Measurements from ENCODE around the gene ATP8B1. TPM values are rescaled to one million over a fixed set of nuclear protein-coding genes. Genes with fewer than 3 reads are reported as not detected.

Gene ATP8B1
- total RNA-seq, 1 experiment from 2014 or later, result 15.9 TPM

GRCh38 chr18:57677262-57678211 lies 125.6 kb downstream of the ATP8B1 start:
- BruUV-seq (replicated peaks), result no TSS peak
- ChIA-PET CTCF (no interaction called here), RAD21 (ENCODE audit: low non-redundant PET in 1 of 2, low total read pairs in 2 of 2, uncharacterized antibody in 2 of 2, unreplicated experiment in 2 of 2) (no interaction called here), POLR2A (no interaction called here)
- intact Hi-C loops (cut with micrococcal nuclease), result no loop called here
- no peak for TF ChIP-seq FOSL1 (IDR thresholded peaks at IDR 0.05; ENCODE audit: low read depth)
- no peak for TF ChIP-seq ZNF274 (IDR thresholded peaks at IDR 0.05; ENCODE audit: low read depth, low read length)
- TF ChIP-seq EGR1 (IDR thresholded peaks at IDR 0.05; ENCODE audit: low read depth), result no peak
- no peak overlapping the region for H3K4me3 ChIP-seq (replicated peaks in 1 of 2; ENCODE audit: low read depth in 1 of 2, low read length in 2 of 2)
- H3K36me3 ChIP-seq (ENCODE audit: control insufficient read depth in 1 of 2, insufficient read depth in 2 of 2, low read length in 2 of 2), result 0 out of 4 replicates have a peak, but pooled peaks cover 0 to 5% of the 10 kb centered on the region in 2 experiments
- H3K4me2 ChIP-seq (ENCODE audit: low read length), result no peak overlapping the region
- no peaks in the 10 kb centered on the region for H3K9me3 ChIP-seq (ENCODE audit: control insufficient read depth in 1 of 2, insufficient read depth in 1 of 2, low read depth in 1 of 2, low read length in 2 of 2)
- no peak overlapping the region for H3K9ac ChIP-seq (ENCODE audit: low read length)
- no peak overlapping the region for H2AFZ ChIP-seq (ENCODE audit: low read depth, low read length, poor library complexity, severe bottlenecking)
- DNase-seq (ENCODE audit: low read depth, low spot score), result no peak
- no peak for ATAC-seq
- no peaks in the 10 kb centered on the region for H3K27me3 ChIP-seq (ENCODE audit: insufficient read depth, low read length)
- H3K9me2 ChIP-seq (ENCODE audit: insufficient read depth), result no peaks in the 10 kb centered on the region
- no peaks in the 10 kb centered on the region for H4K20me1 ChIP-seq (ENCODE audit: insufficient read depth)
- H3K27ac ChIP-seq (ENCODE audit: low read depth, low read length), result no peak overlapping the region
- H3K4me1 ChIP-seq (ENCODE audit: control insufficient read depth in 1 of 2, insufficient read depth in 2 of 2, low read length in 2 of 2), result no peaks in the 10 kb centered on the region
- H3K79me2 ChIP-seq (ENCODE audit: insufficient read depth, low read length), result no peaks in the 10 kb centered on the region

DNA sequence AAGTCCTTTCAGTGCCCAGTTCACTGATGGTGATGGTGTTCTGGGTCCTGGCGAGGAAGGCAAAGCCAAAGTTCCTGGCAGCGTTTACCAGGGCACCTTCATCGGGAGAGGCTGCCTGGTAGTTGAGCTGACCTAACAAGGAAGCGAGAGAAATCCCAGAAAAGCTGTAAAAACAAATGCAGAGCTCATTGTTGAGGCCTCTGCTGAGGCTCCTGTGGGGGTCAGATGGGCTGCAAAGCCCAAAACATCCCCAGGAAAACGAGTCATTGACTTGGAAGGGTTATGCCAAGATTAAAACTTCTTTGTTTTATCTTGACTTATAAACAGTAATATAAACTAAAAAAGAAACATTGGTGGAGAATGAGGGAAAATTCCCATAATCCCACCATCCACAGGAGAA lies 128.2 kb downstream of the ATP8B1 start:
- POLR2A ChIA-PET, result no interaction called here

More for the DNA sequence above, 128.2 kb downstream of the ATP8B1 start:
- no peaks in the 10 kb centered on the region for H3K4me1 ChIP-seq (ENCODE audit: control insufficient read depth in 1 of 2, insufficient read depth in 2 of 2, low read length in 2 of 2)
- H3K4me2 ChIP-seq (ENCODE audit: low read length), result no peak overlapping the region
- TF ChIP-seq, protein P1, sequence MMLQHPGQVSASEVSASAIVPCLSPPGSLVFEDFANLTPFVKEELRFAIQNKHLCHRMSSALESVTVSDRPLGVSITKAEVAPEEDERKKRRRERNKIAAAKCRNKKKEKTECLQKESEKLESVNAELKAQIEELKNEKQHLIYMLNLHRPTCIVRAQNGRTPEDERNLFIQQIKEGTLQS (IDR thresholded peaks at IDR 0.05), result no peak
- TF ChIP-seq FOSL1 (IDR thresholded peaks at IDR 0.05; ENCODE audit: low read depth), result no peak
- TF ChIP-seq POLR2AphosphoS5 (IDR thresholded peaks at IDR 0.05; ENCODE audit: low read depth, low read length), result no peak
- no peaks in the 10 kb centered on the region for H3K9me2 ChIP-seq (ENCODE audit: insufficient read depth)
- H2AFZ ChIP-seq (ENCODE audit: low read depth, low read length, poor library complexity, severe bottlenecking), result no peak overlapping the region
- H4K20me1 ChIP-seq (ENCODE audit: insufficient read depth), result no peaks in the 10 kb centered on the region
- peaks cover 0 to 9% of the 10 kb centered on the region in 2 experiments; a peak in 1 of 4 replicates for H3K36me3 ChIP-seq (ENCODE audit: control insufficient read depth in 1 of 2, insufficient read depth in 2 of 2, low read length in 2 of 2)
- H3K27me3 ChIP-seq (ENCODE audit: insufficient read depth, low read length), result no peaks in the 10 kb centered on the region
- intact Hi-C loops (cut with micrococcal nuclease), result no loop called here
- BruUV-seq (replicated peaks), result no TSS peak
- DNase-seq (ENCODE audit: low read depth, low spot score) (no peak), ATAC-seq (no peak)
- H3K27ac ChIP-seq (ENCODE audit: low read depth, low read length), result no peak overlapping the region
- ChIA-PET CTCF (no interaction called here), RAD21 (ENCODE audit: low non-redundant PET in 1 of 2, low total read pairs in 2 of 2, uncharacterized antibody in 2 of 2, unreplicated experiment in 2 of 2) (no interaction called here)
- no peak overlapping the region for H3K9ac ChIP-seq (ENCODE audit: low read length)
- no peaks in the 10 kb centered on the region for H3K9me3 ChIP-seq (ENCODE audit: control insufficient read depth in 1 of 2, insufficient read depth in 1 of 2, low read depth in 1 of 2, low read length in 2 of 2)
- no peaks in the 10 kb centered on the region for H3K79me2 ChIP-seq (ENCODE audit: insufficient read depth, low read length)
- H3K4me3 ChIP-seq (replicated peaks in 1 of 2; ENCODE audit: low read depth in 1 of 2, low read length in 2 of 2), result no peak overlapping the region

Data from HCT116 (cell line).